ENCODE results near the gene TRAPPC3.

DNA sequence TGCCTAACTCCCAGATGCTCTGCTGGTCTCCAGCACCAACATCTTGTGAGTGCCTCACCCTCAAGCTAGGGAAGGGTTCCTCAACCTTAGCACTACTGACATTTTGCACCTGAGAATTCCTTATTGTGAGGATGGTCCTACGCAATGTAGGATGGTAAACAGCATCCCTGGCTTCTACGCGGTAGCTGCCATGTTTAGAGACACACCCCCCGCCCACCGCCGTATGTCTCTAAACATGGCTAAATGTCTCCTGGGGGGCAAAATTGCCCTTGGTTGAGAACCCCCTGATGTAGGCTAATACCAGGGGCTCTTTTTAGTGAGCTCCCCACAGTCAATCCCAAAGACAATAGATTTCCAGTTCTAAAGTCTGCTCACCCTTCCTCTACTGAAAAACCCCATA, 4.2 kb upstream of the TRAPPC3 start:
- TF ChIP-seq CTCF (conservative IDR thresholded peaks at IDR 0.05; ENCODE audit: low read length) (no peak), EZH2phosphoT487 (IDR thresholded peaks at IDR 0.05; ENCODE audit: borderline replicate concordance) (no peak)

Data from Loucy (cell line).